IPS DF 6.9 (cell line): ENCODE measurements around the gene ZSWIM5.
A peak's percentile ranks its signal among the peaks of the same experiment; 100 is the strongest.
"Not testable (repeated sequence)": the region's sequence is repeated elsewhere in the genome, so short reads cannot be mapped to it uniquely, and the experiment has no call there.

Source experiments
- DNase-seq: peaks from one replicate; pipeline ENCODE4 v3.0.0-alpha.2; 2013; ENCODE audit warnings: low read depth, low spot score
- H3K27ac ChIP-seq: one replicate; pipeline ENCODE4 v1.5.1; 2013; ENCODE audit warnings: low read length, control low read depth
- H3K27me3 ChIP-seq: 2 replicates; pipeline ENCODE4 v1.6.1; 2013; ENCODE audit warnings: mild to moderate bottlenecking, low read length; ENCODE audit not compliant: control insufficient read depth, insufficient read depth
- H3K36me3 ChIP-seq: 2 replicates; pipeline ENCODE4 v1.6.1; 2013; ENCODE audit warnings: low read length; ENCODE audit not compliant: control insufficient read depth, insufficient read depth
- H3K4me1 ChIP-seq: 2 replicates; pipeline ENCODE4 v1.6.1; 2013; ENCODE audit warnings: low read length; ENCODE audit not compliant: control insufficient read depth, insufficient read depth
- H3K4me3 ChIP-seq: 2 replicates; pipeline ENCODE4 v1.5.1; 2013; ENCODE audit warnings: mild to moderate bottlenecking, low read length
- H3K9me3 ChIP-seq: 2 replicates; pipeline ENCODE4 v1.6.1; 2013; ENCODE audit warnings: low read length, inconsistent platforms; ENCODE audit not compliant: control insufficient read depth, insufficient read depth
- WGBS: extraction: QIAGEN DNeasy Blood & Tissue Kit; methylation state at CpG from one replicate; pipeline ENCODE4 v1.1.7; 2013; ENCODE audit warnings: mixed read lengths, missing lambda C conversion rate; ENCODE audit not compliant: insufficient read length, insufficient coverage; 5-methylcytosine and 5-hydroxymethylcytosine counted together

Gene ZSWIM5

GRCh38 chr1:45205011-45205909 is 1.1 kb downstream of the ZSWIM5 start:
- no peak overlapping the region for H3K27ac ChIP-seq
- no peaks in the 10 kb centered on the region for H3K36me3 ChIP-seq
- peak overlapping the region; percentile 91; the same call in 1 of the 2 replicates for H3K4me3 ChIP-seq
- DNase-seq = no peak
- H3K9me3 ChIP-seq = no peaks in the 10 kb centered on the region
- WGBS = no CpG with 5 or more reads among the region's 43 CpGs
- H3K4me1 ChIP-seq = peaks cover 2% of the 10 kb centered on the region; the same call in 1 of the 2 replicates
- H3K27me3 ChIP-seq = peaks cover 12% of the 10 kb centered on the region

- Histone ChIP-seq H3K27me3 (no peaks in the 10 kb centered on the region), H3K4me3 (no peak overlapping the region), H3K36me3 (no peaks in the 10 kb centered on the region), H3K27ac (no peak overlapping the region), H3K9me3 (no peaks in the 10 kb centered on the region), H3K4me1 (no peaks in the 10 kb centered on the region)
- no peak for DNase-seq
- WGBS = no CpG with 5 or more reads among the region's 3 CpGs
Observed at GRCh38 chr1:45200906-45201500, 5.4 kb downstream of the ZSWIM5 start.

- Histone ChIP-seq H3K36me3 (no peaks in the 10 kb centered on the region), H3K9me3 (no peaks in the 10 kb centered on the region), H3K27ac (no peak overlapping the region), H3K4me3 (no peak overlapping the region), H3K4me1 (no peaks in the 10 kb centered on the region), H3K27me3 (no peaks in the 10 kb centered on the region)
- no peak for DNase-seq
Observed at GRCh38 chr1:45200435-45200834, 6.0 kb downstream of the ZSWIM5 start.

DNA sequence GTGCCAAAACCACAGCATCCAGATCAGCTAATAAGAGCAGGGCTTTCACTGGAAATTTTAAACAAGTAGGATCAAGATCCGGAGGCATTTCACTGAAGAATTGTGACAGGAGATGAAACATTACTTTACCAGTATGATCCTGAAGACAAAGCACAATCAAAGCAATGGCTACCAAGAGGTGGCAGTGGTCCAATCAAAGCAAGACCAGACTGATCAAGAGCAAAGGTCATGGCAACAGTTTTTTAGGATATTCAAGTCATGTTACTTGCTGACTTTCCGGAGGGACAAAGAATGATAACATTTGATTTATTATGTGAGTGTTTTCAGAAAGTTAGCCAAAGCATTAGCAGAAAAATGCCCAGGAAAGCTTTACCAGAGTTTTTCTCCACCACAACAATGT is 8.2 kb downstream of the ZSWIM5 start:
- Histone ChIP-seq H3K27me3 (no peaks in the 10 kb centered on the region), H3K4me3 (no peak overlapping the region), H3K27ac (no peak overlapping the region), H3K4me1 (no peaks in the 10 kb centered on the region), H3K9me3 (no peaks in the 10 kb centered on the region), H3K36me3 (no peaks in the 10 kb centered on the region)
- DNase-seq = no peak
- no CpG with 5 or more reads among the region's 2 CpGs for WGBS

- DNase-seq = no peak
- H3K4me3 ChIP-seq = no peak overlapping the region
- no peak overlapping the region for H3K27ac ChIP-seq
Observed at GRCh38 chr1:45196863-45197262, 9.5 kb downstream of the ZSWIM5 start.

DNA sequence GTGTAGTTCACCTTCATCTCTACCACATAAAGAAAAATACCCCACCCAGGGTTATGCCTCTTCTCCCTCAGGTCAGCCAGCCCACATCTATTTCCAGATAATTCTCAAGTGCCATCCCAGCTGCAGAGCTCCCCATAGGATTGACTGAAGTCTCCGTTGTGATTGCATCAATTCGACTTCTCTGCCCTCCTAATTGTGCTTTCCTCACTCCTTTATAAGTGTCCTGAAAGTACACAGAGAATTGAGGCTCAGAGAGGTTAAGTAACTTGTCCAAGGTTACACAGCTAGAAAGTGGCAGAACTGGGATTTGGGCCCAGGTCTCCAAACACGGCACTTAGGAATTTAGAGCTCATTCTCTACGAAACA is 15.0 kb downstream of the ZSWIM5 start:
- no peak overlapping the region for H3K27ac ChIP-seq
- no peaks in the 10 kb centered on the region for H3K4me1 ChIP-seq
- whole genome bisulfite sequencing = no CpG with 5 or more reads among the region's 4 CpGs
- no peaks in the 10 kb centered on the region for H3K36me3 ChIP-seq
- H3K27me3 ChIP-seq = no peaks in the 10 kb centered on the region
- no peak overlapping the region for H3K4me3 ChIP-seq
- DNase-seq = no peak
- H3K9me3 ChIP-seq = no peaks in the 10 kb centered on the region

More at GRCh38 chr1:45196863-45197262, 9.5 kb downstream of the ZSWIM5 start:
- H3K4me1 ChIP-seq = no peaks in the 10 kb centered on the region
- H3K36me3 ChIP-seq = no peaks in the 10 kb centered on the region
- no peaks in the 10 kb centered on the region for H3K27me3 ChIP-seq
- no peaks in the 10 kb centered on the region for H3K9me3 ChIP-seq

- H3K4me3 ChIP-seq = no peak overlapping the region
- no peaks in the 10 kb centered on the region for H3K36me3 ChIP-seq
- no peaks in the 10 kb centered on the region for H3K27me3 ChIP-seq
- DNase-seq = no peak
- no peaks in the 10 kb centered on the region for H3K4me1 ChIP-seq
- WGBS = no CpG with 5 or more reads among the region's 2 CpGs
- no peaks in the 10 kb centered on the region for H3K9me3 ChIP-seq
- H3K27ac ChIP-seq = no peak overlapping the region
Observed at GRCh38 chr1:45187725-45188124, 18.7 kb downstream of the ZSWIM5 start.

DNA sequence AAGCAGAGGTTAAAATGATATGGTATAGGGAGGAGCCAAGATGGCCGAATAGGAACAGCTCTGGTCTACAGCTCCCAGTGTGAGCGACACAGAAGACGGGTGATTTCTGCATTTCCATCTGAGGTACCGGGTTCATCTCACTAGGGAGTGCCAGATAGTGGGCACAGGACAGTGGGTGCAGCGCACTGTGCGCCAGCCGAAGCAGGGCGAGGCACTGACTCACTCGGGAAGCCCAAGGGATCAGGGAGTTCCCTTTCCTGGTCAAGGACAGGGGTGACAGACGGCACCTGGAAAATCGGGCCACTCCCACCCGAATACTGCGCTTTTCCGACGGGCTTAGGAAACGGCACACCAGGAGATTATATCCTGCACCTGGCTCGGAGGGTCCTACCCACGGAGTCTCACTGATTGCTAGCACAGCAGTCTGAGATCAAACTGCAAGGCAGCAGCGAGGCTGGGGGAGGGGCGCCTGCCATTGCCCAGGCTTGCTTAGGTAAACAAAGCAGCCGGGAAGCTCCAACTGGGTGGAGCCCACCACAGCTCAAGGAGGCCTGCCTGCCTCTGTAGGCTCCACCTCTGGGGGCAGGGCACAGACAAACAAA is 26.4 kb downstream of the ZSWIM5 start:
- H3K4me1 ChIP-seq, H3K27ac ChIP-seq: not testable (repeated sequence)

GRCh38 chr1:45177452-45177851 is 29.0 kb downstream of the ZSWIM5 start:
- no peak overlapping the region for H3K4me3 ChIP-seq
- H3K27me3 ChIP-seq = no peaks in the 10 kb centered on the region
- no peaks in the 10 kb centered on the region for H3K36me3 ChIP-seq
- no peak overlapping the region for H3K27ac ChIP-seq
- no peaks in the 10 kb centered on the region for H3K9me3 ChIP-seq
- no peaks in the 10 kb centered on the region for H3K4me1 ChIP-seq
- DNase-seq = no peak
- WGBS = no CpG with 5 or more reads among the region's 1 CpG

More for the DNA sequence above, 26.4 kb downstream of the ZSWIM5 start:
- H3K4me3 ChIP-seq, H3K9me3 ChIP-seq, DNase-seq, H3K27me3 ChIP-seq, H3K36me3 ChIP-seq: not testable (repeated sequence)
- WGBS = no CpG with 5 or more reads among the region's 21 CpGs

DNA sequence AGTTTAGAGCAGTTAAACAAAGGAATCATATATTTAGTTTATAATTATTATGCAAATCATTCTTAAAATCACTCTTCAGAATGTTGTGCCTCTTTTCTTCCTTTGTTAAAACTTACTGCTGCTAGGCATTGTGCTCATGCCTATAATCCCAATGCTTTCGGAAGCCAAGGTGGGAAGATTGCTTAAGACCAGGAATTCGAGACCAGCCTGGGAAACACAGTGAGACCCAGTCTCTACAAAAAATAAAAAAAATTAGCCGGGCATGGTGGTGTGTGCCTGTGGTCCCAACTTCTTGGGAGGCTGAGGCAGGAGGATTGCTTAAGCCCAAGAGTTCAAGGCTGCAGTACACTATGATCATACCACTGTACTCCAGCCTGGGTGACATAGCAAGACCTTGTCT is 33.6 kb downstream of the ZSWIM5 start:
- no peaks in the 10 kb centered on the region for H3K9me3 ChIP-seq
- no CpG with 5 or more reads among the region's 3 CpGs for WGBS
- H3K27me3 ChIP-seq = no peaks in the 10 kb centered on the region
- no peaks in the 10 kb centered on the region for H3K4me1 ChIP-seq
- no peaks in the 10 kb centered on the region for H3K36me3 ChIP-seq
- H3K27ac ChIP-seq = no peak overlapping the region
- no peak overlapping the region for H3K4me3 ChIP-seq
- no peak for DNase-seq
